Measurements from ENCODE around the gene TDRD9. TPM values are rescaled to one million over a fixed set of nuclear protein-coding genes. Genes with fewer than 3 reads are reported as not detected.
"Not testable (repeated sequence)": the region's sequence is repeated elsewhere in the genome, so short reads cannot be mapped to it uniquely, and the experiment has no call there.

The TDRD9 gene
- total RNA-seq, 6 experiments from 2014 or later = 0.31 to 0.86 (median 0.43) TPM; not detected in 1

DNA sequence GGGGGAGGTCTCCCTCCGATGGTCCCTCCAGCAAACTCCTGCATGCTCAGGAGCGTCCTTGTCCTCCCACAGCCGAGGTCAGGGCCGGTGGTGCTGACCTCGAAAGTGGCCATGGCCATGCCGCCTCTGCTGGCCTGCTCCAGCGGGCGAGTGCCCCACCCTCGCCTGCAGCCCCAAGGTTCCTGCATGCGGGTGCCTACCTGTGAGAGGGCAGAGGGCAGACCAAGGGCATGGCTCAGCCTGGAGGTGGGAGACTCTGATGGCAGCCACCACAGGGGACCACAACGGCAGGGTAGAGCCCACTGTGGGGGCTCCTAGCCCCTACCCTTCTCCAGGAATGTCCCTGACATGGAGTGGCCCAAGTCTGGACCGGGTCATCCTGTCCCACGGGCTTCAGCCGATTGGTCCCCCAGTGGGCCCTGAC, 42.7 kb upstream of the TDRD9 start:
- 57% methylated on average over 5 of the region's 14 CpGs for WGBS (ENCODE audit: insufficient coverage, low coverage, low lambda C conversion rate, missing lambda C conversion rate)
- H3K36me3 ChIP-seq = no peaks in the 10 kb centered on the region
- no peaks in the 10 kb centered on the region for H3K27me3 ChIP-seq
- intact Hi-C loops (cut with DNase I) = no loop called here
- H3K9me3 ChIP-seq = no peaks in the 10 kb centered on the region
- H3K4me3 ChIP-seq = no peak overlapping the region
- no peak overlapping the region for H3K27ac ChIP-seq
- H3K4me1 ChIP-seq = peaks cover 0 to 55% (median 33%) of the 10 kb centered on the region in 4 donors
- ATAC-seq (no peak), DNase-seq (no peak)
- no peak for TF ChIP-seq POLR2A (IDR thresholded peaks at IDR 0.05)
- TF ChIP-seq, protein P1, sequence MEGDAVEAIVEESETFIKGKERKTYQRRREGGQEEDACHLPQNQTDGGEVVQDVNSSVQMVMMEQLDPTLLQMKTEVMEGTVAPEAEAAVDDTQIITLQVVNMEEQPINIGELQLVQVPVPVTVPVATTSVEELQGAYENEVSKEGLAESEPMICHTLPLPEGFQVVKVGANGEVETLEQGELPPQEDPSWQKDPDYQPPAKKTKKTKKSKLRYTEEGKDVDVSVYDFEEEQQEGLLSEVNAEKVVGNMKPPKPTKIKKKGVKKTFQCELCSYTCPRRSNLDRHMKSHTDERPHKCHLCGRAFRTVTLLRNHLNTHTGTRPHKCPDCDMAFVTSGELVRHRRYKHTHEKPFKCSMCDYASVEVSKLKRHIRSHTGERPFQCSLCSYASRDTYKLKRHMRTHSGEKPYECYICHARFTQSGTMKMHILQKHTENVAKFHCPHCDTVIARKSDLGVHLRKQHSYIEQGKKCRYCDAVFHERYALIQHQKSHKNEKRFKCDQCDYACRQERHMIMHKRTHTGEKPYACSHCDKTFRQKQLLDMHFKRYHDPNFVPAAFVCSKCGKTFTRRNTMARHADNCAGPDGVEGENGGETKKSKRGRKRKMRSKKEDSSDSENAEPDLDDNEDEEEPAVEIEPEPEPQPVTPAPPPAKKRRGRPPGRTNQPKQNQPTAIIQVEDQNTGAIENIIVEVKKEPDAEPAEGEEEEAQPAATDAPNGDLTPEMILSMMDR (IDR thresholded peaks at IDR 0.05) = no peak

DNA sequence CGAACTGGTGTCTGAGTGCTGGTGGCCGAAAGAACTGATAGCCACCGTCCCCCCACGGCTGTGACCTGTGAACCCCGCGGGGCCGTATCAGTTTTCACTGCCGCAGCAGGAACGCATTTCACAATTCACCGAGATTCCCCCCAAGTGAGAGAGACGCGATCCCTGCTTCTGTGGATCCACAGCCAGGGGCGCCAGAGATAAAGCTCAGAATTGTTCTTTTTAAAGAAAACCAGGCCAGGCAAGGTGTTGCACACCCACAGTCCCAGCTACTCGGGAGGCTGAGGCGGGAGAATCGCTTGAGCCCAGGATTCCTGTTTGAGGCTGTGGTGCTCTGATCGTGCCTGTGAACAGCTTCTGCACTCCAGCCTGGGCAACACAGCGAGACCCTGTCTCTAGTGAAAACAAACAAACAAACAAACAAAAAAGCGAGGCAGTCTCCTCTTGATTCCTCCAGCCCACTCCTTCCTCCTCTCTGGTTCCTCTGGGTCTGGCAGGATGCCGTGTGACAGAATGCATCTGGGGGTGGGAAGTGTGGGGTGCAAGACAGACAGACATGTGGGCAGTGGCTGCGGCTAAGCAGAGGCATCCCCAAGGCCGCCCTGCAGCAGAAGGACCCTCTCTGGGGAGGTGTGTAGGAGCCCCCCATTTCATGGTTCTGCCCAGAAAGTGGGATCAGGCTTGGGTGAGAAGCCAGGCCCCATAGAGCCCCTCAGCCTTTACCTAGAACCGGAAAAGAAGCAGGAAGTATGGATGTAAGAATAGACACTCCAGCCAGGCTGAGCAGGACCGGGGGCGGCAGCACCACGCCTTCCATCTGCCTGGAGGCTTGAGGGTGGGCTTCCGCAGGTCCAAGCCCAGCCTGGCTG, 41.7 kb upstream of the TDRD9 start:
- H3K4me1 ChIP-seq = peaks cover 0 to 53% (median 32%) of the 10 kb centered on the region in 4 donors
- no peak for ATAC-seq
- WGBS (ENCODE audit: insufficient coverage, low coverage, low lambda C conversion rate, missing lambda C conversion rate) = 11% methylated on average over 13 of the region's 27 CpGs

DNA sequence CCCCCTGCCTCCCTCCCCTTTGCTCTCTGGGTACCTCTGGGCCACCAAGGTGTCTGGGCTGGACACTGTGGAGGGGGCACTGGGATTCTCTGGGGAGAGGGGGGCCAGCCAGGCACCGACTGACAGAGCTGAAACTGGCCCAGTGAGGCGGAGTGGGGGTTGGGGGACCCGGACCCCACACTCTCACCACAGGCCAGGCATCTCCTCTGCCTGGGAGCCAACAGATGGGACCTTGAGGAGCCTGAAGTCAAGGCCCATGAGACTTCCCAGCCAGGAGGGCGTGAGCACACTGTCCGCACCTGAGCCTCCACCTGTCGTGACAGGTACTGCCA, 41.1 kb upstream of the TDRD9 start:
- Histone ChIP-seq H3K4me1 (peaks cover 4 to 53% (median 31%) of the 10 kb centered on the region in 4 donors), H3K9me3 (no peaks in the 10 kb centered on the region), H3K36me3 (no peaks in the 10 kb centered on the region), H3K27ac (no peak overlapping the region), H3K4me3 (no peak overlapping the region), H3K27me3 (no peaks in the 10 kb centered on the region)
- TF ChIP-seq POLR2A (IDR thresholded peaks at IDR 0.05) = no peak
- DNase-seq = no peak
- no peak for ATAC-seq
- intact Hi-C loops (cut with DNase I) = no loop called here
- no CpG with 5 or more reads among the region's 6 CpGs for WGBS (ENCODE audit: insufficient coverage, low coverage, low lambda C conversion rate, missing lambda C conversion rate)

More for the DNA sequence above, 41.7 kb upstream of the TDRD9 start:
- Histone ChIP-seq H3K9me3 (no peaks in the 10 kb centered on the region), H3K27ac (no peak overlapping the region), H3K4me3 (no peak overlapping the region), H3K36me3 (no peaks in the 10 kb centered on the region), H3K27me3 (no peaks in the 10 kb centered on the region)
- no peak for DNase-seq
- no peak for TF ChIP-seq POLR2A (IDR thresholded peaks at IDR 0.05)
- TF ChIP-seq, protein P1 (IDR thresholded peaks at IDR 0.05) = peak; percentile 27 to 41 (median 35)
- intact Hi-C loops (cut with DNase I) = no loop called here

DNA sequence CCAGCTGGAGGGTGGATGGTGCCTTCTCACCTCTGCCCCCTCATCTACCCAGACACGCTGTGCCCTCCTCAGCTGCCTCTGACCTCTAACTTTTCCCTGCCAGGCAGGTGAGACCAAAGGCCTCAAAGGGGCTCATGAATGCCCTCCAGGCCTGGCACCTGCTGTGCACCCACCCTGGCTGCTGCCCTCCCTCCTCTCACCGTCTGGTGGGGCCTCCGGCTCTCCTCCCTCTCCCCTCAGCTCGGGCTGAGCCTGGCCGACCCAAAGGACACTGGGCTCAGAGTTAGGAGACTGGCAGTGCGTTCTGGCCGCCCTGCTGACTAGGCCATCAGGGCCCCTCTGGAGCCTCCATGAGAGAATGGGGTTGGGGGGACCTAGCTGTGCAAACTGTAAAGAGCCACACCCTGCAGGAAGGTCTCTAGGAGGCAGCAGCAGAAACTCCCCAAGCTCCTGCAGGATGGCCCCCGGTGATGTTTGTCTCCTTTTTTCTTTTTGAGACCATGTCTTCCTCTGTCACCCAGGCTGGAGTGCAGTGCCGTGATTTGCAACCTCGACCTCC, 40.6 kb upstream of the TDRD9 start:
- no peak overlapping the region for H3K27ac ChIP-seq
- no peaks in the 10 kb centered on the region for H3K27me3 ChIP-seq
- no peaks in the 10 kb centered on the region for H3K36me3 ChIP-seq
- TF ChIP-seq, protein P1 (IDR thresholded peaks at IDR 0.05) = no peak
- no peak for TF ChIP-seq POLR2A (IDR thresholded peaks at IDR 0.05)
- no peak for DNase-seq
- peaks cover 4 to 54% (median 31%) of the 10 kb centered on the region in 4 donors for H3K4me1 ChIP-seq
- ATAC-seq = no peak
- intact Hi-C loops (cut with DNase I) = no loop called here
- H3K4me3 ChIP-seq = no peak overlapping the region
- no peaks in the 10 kb centered on the region for H3K9me3 ChIP-seq
- 63% methylated on average over 4 of the region's 10 CpGs for WGBS (ENCODE audit: insufficient coverage, low coverage, low lambda C conversion rate, missing lambda C conversion rate)

DNA sequence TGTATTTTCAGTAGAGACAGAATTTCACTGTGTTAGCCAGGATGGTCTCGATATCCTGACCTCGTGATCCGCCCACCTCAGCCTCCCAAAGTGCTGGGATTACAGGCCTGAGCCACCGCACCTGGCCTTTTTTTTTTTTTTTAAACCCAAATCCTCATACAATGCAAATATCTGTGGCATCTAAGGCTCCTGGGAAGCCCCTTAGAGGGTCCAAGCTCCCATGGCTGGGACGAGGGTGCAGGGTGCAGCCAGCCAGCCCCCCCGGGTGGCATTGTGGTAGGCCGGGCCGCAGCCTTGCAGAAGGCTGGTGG, 39.3 kb upstream of the TDRD9 start:
- H3K27me3 ChIP-seq; ATAC-seq; H3K4me3 ChIP-seq; H3K9me3 ChIP-seq; H3K36me3 ChIP-seq; intact Hi-C loops (cut with DNase I); DNase-seq: not testable (repeated sequence)
- Histone ChIP-seq H3K27ac (peak overlapping the region in 1 of 3 donors; percentile 72), H3K4me1 (peaks cover 4 to 54% (median 32%) of the 10 kb centered on the region in 4 donors)
- WGBS (ENCODE audit: insufficient coverage, low coverage, low lambda C conversion rate, missing lambda C conversion rate) = 89% methylated on average over 3 of the region's 8 CpGs
